WTC11 (cell line): Measurements from ENCODE around the gene HDAC9. TPM values are rescaled to one million over a fixed set of nuclear protein-coding genes. Genes with fewer than 3 reads are reported as not detected.

Experiments
- ATAC-seq: fragments of 200-7000 bp; cut with Tn5 transposase; 2 replicates; pipeline ENCODE4 v1.10.0; 2021; ENCODE audit warnings: mild to moderate bottlenecking, moderate library complexity
- CTCF ChIA-PET: fragments of 300-600 bp; sonication (Branson Sonifier 250); formaldehyde crosslinking; loops from one replicate; lab custom pipeline; 2021; ENCODE audit warnings: antibody characterized with exemption; lab: Charles Lee
- POLR2A ChIA-PET: fragments of 350-600 bp; sonication (Branson Sonifier 250); formaldehyde crosslinking; loops from one replicate; lab custom pipeline; 2021; ENCODE audit warnings: antibody characterized with exemption; lab: Charles Lee
- DNase-seq: peaks from one replicate; pipeline ENCODE4 v3.0.0; 2021; ENCODE audit warnings: low spot score
- H3K27ac Mint-ChIP-seq: 2 replicates; pipeline ENCODE4 v1.8.0; 2021; ENCODE audit warnings: mixed read lengths
- H3K27me3 Mint-ChIP-seq: 2 replicates; pipeline ENCODE4 v1.8.0; 2021; ENCODE audit warnings: low read depth, mild to moderate bottlenecking, moderate library complexity, mixed read lengths
- H3K36me3 Mint-ChIP-seq: 2 replicates; pipeline ENCODE4 v1.8.0; 2021; ENCODE audit warnings: mixed read lengths
- H3K4me1 Mint-ChIP-seq: 2 replicates; pipeline ENCODE4 v1.8.0; 2022; ENCODE audit warnings: mixed read lengths
- H3K4me3 Mint-ChIP-seq: 2 replicates; pipeline ENCODE4 v1.8.0; 2021; ENCODE audit warnings: mild to moderate bottlenecking, moderate library complexity, mixed read lengths
- H3K9me3 Mint-ChIP-seq: 2 replicates; pipeline ENCODE4 v1.8.0; 2021; ENCODE audit warnings: mixed read lengths
- AR ChIP-seq: fragments of 250-450 bp; sonication (Bioruptor Pico); IDR thresholded peaks from 2 replicates; pipeline ENCODE4 v1.9.0; 2021; ENCODE audit warnings: mild to moderate bottlenecking
- CREM ChIP-seq: sonication (generic); formaldehyde crosslinking; IDR thresholded peaks from 2 replicates; pipeline ENCODE4 v1.8.1; 2022; ENCODE audit warnings: mild to moderate bottlenecking, missing genetic modification reagents, moderate library complexity
- E2F1 ChIP-seq: sonication (generic); formaldehyde crosslinking; IDR thresholded peaks from 2 replicates; pipeline ENCODE4 v1.8.0; 2022; ENCODE audit warnings: mild to moderate bottlenecking, missing genetic modification reagents
- EMX1 ChIP-seq: fragments of 250-450 bp; sonication (Bioruptor Pico); IDR thresholded peaks from 2 replicates; pipeline ENCODE4 v1.8.0; 2021; ENCODE audit warnings: mild to moderate bottlenecking
- FOXJ3 ChIP-seq: sonication (generic); formaldehyde crosslinking; IDR thresholded peaks from 2 replicates; pipeline ENCODE4 v1.9.0; 2021; ENCODE audit warnings: missing genetic modification reagents, mild to moderate bottlenecking, borderline replicate concordance
- GTF2I ChIP-seq: fragments of 250-450 bp; sonication (Bioruptor Pico); conservative IDR thresholded peaks from 2 replicates; pipeline ENCODE4 v1.4.0; 2021; ENCODE audit warnings: mild to moderate bottlenecking
- JAZF1 ChIP-seq: fragments of 250-450 bp; sonication (Bioruptor Pico); IDR thresholded peaks from 2 replicates; pipeline ENCODE4 v1.9.0; 2021; ENCODE audit warnings: moderate library complexity, mild to moderate bottlenecking, inconsistent platforms
- MAX ChIP-seq: sonication (generic); formaldehyde crosslinking; IDR thresholded peaks from 2 replicates; pipeline ENCODE4 v1.8.0; 2022; ENCODE audit warnings: mild to moderate bottlenecking, missing genetic modification reagents
- MXD4 ChIP-seq: fragments of 250-450 bp; sonication (Bioruptor Pico); IDR thresholded peaks from 2 replicates; pipeline ENCODE4 v1.8.0; 2021; ENCODE audit warnings: mild to moderate bottlenecking, moderate library complexity, borderline replicate concordance
- MYBL2 ChIP-seq: sonication (generic); formaldehyde crosslinking; IDR thresholded peaks from 2 replicates; pipeline ENCODE4 v1.8.1; 2023; ENCODE audit warnings: mild to moderate bottlenecking, moderate library complexity, missing genetic modification reagents
- NFYB ChIP-seq: sonication (generic); formaldehyde crosslinking; conservative IDR thresholded peaks from 2 replicates; pipeline ENCODE4 v1.8.0; 2022; ENCODE audit warnings: low read depth, missing genetic modification reagents
- PREB ChIP-seq: sonication (generic); formaldehyde crosslinking; IDR thresholded peaks from 2 replicates; pipeline ENCODE4 v1.8.1; 2022; ENCODE audit warnings: mild to moderate bottlenecking, missing genetic modification reagents, moderate library complexity, borderline replicate concordance
- PRRX2 ChIP-seq: fragments of 250-450 bp; sonication (Bioruptor Pico); IDR thresholded peaks from 2 replicates; pipeline ENCODE4 v1.8.0; 2021; ENCODE audit warnings: mild to moderate bottlenecking
- TCF7 ChIP-seq: sonication (generic); formaldehyde crosslinking; IDR thresholded peaks from 2 replicates; pipeline ENCODE4 v1.8.0; 2022; ENCODE audit warnings: mild to moderate bottlenecking, low read depth, missing genetic modification reagents, moderate library complexity
- USF1 ChIP-seq: sonication (generic); formaldehyde crosslinking; IDR thresholded peaks from 2 replicates; pipeline ENCODE4 v1.8.0; 2022; ENCODE audit warnings: mild to moderate bottlenecking, missing genetic modification reagents
- ZMAT4 ChIP-seq: fragments of 250-450 bp; sonication (Bioruptor Pico); IDR thresholded peaks from 2 replicates; pipeline ENCODE4 v1.9.0; 2021; ENCODE audit warnings: mild to moderate bottlenecking
- ZNF121 ChIP-seq: sonication (generic); formaldehyde crosslinking; IDR thresholded peaks from 2 replicates; pipeline ENCODE4 v1.8.0; 2023; ENCODE audit warnings: missing genetic modification reagents
- ZNF232 ChIP-seq: sonication (generic); formaldehyde crosslinking; IDR thresholded peaks from 2 replicates; pipeline ENCODE4 v1.8.0; 2022; ENCODE audit warnings: mild to moderate bottlenecking, missing genetic modification reagents
- ZNF396 ChIP-seq: fragments of 250-450 bp; sonication (Bioruptor Pico); IDR thresholded peaks from 2 replicates; pipeline ENCODE4 v1.8.0; 2021; ENCODE audit warnings: mild to moderate bottlenecking, moderate library complexity, borderline replicate concordance
- ZNF416 ChIP-seq: fragments of 250-450 bp; sonication (Bioruptor Pico); IDR thresholded peaks from 2 replicates; pipeline ENCODE4 v1.9.0; 2021; ENCODE audit warnings: mild to moderate bottlenecking, inconsistent platforms
- total RNA-seq: library from RNA; stranded (reverse); gene quantifications from 3 replicates; pipeline ENCODE4 v1.2.3, GENCODE V29; 2021

The HDAC9 gene
- total RNA-seq, 1 experiment from 2014 or later, result 18.8 TPM

- no peaks in the 10 kb centered on the region for H3K27me3 Mint-ChIP-seq
- H3K27ac Mint-ChIP-seq, result no peak overlapping the region
- CTCF ChIA-PET, result interaction anchor here (1.5 kb wide), 1 partner anchor 172 kb away, joined by 4 read pairs; no protein-coding TSS in a partner anchor
- no peak for ATAC-seq
- POLR2A ChIA-PET, result no interaction called here
- no peak for TF ChIP-seq JAZF1
- TF ChIP-seq PREB, result no peak
- no peak for TF ChIP-seq USF1 (CRISPR knock-in tag)
- no peak for TF ChIP-seq MYBL2 (CRISPR knock-in tag)
- no peak overlapping the region for H3K4me3 Mint-ChIP-seq
- H3K36me3 Mint-ChIP-seq, result no peaks in the 10 kb centered on the region
- peaks cover 3% of the 10 kb centered on the region; the same call in 1 of the 2 replicates for H3K4me1 Mint-ChIP-seq
- H3K9me3 Mint-ChIP-seq, result no peaks in the 10 kb centered on the region
- DNase-seq, result no peak
Observed at GRCh38 chr7:18529239-18529638, 33.7 kb downstream of the HDAC9 start.

GRCh38 chr7:18530224-18531179, 35.0 kb downstream of the HDAC9 start:
- H3K4me3 Mint-ChIP-seq, result no peak overlapping the region
- ATAC-seq (no peak), DNase-seq (no peak)
- ChIA-PET POLR2A (no interaction called here), CTCF (no interaction called here)
- H3K36me3 Mint-ChIP-seq, result no peaks in the 10 kb centered on the region
- H3K27ac Mint-ChIP-seq, result no peak overlapping the region
- peaks cover 9% of the 10 kb centered on the region for H3K4me1 Mint-ChIP-seq
- no peaks in the 10 kb centered on the region for H3K9me3 Mint-ChIP-seq
- no peaks in the 10 kb centered on the region for H3K27me3 Mint-ChIP-seq
- TF ChIP-seq ZNF396 (CRISPR knock-in tag) (no peak), TCF7 (CRISPR knock-in tag) (no peak), ZNF416 (CRISPR knock-in tag) (no peak), NFYB (no peak)

GRCh38 chr7:18531539-18531938, 36.0 kb downstream of the HDAC9 start:
- Mint-ChIP-seq H3K4me1 (peaks cover 15% of the 10 kb centered on the region), H3K4me3 (no peak overlapping the region), H3K27ac (no peak overlapping the region), H3K36me3 (no peaks in the 10 kb centered on the region), H3K9me3 (no peaks in the 10 kb centered on the region), H3K27me3 (no peaks in the 10 kb centered on the region)
- ATAC-seq (no peak), DNase-seq (no peak)
- CTCF ChIA-PET, result no interaction called here
- POLR2A ChIA-PET, result no interaction called here
- no peak for TF ChIP-seq AR
- no peak for TF ChIP-seq FOXJ3 (CRISPR knock-in tag)
- no peak for TF ChIP-seq PRRX2
- TF ChIP-seq MAX, result no peak

GRCh38 chr7:18532813-18533212, 37.3 kb downstream of the HDAC9 start:
- Mint-ChIP-seq H3K4me1 (peaks cover 14% of the 10 kb centered on the region), H3K27ac (no peak overlapping the region; the same call in 1 of the 2 replicates), H3K4me3 (no peak overlapping the region), H3K9me3 (no peaks in the 10 kb centered on the region), H3K27me3 (no peaks in the 10 kb centered on the region), H3K36me3 (no peaks in the 10 kb centered on the region)
- ChIA-PET POLR2A (no interaction called here), CTCF (interaction anchor here (0.6 kb wide), 2 partner anchors 11 to 959 kb away, joined by 3 to 4 read pairs; no protein-coding TSS in a partner anchor)
- ATAC-seq, result no peak
- no peak for DNase-seq
- TF ChIP-seq E2F1 (CRISPR knock-in tag) (no peak), EMX1 (CRISPR knock-in tag) (no peak), ZNF121 (CRISPR knock-in tag) (no peak), ZNF232 (no peak), ZMAT4 (CRISPR knock-in tag) (no peak), MXD4 (CRISPR knock-in tag) (no peak), CREM (no peak), GTF2I (CRISPR knock-in tag) (no peak), AR (no peak)
